Measurements from ENCODE around the gene ATP5ME.

GRCh38 chr4:650461-650860 lies 23.6 kb downstream of the ATP5ME start:
- no peak for TF ChIP-seq CEBPB (IDR thresholded peaks at IDR 0.05; ENCODE audit: low read depth)
- TF ChIP-seq, protein P1, sequence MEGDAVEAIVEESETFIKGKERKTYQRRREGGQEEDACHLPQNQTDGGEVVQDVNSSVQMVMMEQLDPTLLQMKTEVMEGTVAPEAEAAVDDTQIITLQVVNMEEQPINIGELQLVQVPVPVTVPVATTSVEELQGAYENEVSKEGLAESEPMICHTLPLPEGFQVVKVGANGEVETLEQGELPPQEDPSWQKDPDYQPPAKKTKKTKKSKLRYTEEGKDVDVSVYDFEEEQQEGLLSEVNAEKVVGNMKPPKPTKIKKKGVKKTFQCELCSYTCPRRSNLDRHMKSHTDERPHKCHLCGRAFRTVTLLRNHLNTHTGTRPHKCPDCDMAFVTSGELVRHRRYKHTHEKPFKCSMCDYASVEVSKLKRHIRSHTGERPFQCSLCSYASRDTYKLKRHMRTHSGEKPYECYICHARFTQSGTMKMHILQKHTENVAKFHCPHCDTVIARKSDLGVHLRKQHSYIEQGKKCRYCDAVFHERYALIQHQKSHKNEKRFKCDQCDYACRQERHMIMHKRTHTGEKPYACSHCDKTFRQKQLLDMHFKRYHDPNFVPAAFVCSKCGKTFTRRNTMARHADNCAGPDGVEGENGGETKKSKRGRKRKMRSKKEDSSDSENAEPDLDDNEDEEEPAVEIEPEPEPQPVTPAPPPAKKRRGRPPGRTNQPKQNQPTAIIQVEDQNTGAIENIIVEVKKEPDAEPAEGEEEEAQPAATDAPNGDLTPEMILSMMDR (IDR thresholded peaks at IDR 0.05 in 2 of 3, conservative IDR thresholded peaks at IDR 0.05 in 1 of 3; ENCODE audit: borderline replicate concordance in 1 of 3, insufficient read depth in 1 of 3, low read depth in 2 of 3, low read length in 2 of 3) = no peak
- TF ChIP-seq SP1 (IDR thresholded peaks at IDR 0.05; ENCODE audit: low read depth) = no peak
- TF ChIP-seq ZFX (IDR thresholded peaks at IDR 0.05) = no peak
- no peak for TF ChIP-seq RAD21 (IDR thresholded peaks at IDR 0.05; ENCODE audit: low read depth)
- no peak for TF ChIP-seq EZH2 (IDR thresholded peaks at IDR 0.05)
- TF ChIP-seq, protein P2, sequence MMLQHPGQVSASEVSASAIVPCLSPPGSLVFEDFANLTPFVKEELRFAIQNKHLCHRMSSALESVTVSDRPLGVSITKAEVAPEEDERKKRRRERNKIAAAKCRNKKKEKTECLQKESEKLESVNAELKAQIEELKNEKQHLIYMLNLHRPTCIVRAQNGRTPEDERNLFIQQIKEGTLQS (IDR thresholded peaks at IDR 0.05) = no peak
- TF ChIP-seq EZH2phosphoT487 (IDR thresholded peaks at IDR 0.05; ENCODE audit: borderline replicate concordance) = no peak
- TF ChIP-seq ZNF274 (IDR thresholded peaks at IDR 0.05; ENCODE audit: low read depth, low read length) = no peak
